CD4-positive, alpha-beta T cell treated with Interleukin-17A for 1 hour (primary cell): ENCODE data around the gene LAMC3.

Experiments used
- DNase-seq: peaks from one replicate; pipeline ENCODE4 v3.0.0-alpha.2; 2020

The LAMC3 gene

DNA sequence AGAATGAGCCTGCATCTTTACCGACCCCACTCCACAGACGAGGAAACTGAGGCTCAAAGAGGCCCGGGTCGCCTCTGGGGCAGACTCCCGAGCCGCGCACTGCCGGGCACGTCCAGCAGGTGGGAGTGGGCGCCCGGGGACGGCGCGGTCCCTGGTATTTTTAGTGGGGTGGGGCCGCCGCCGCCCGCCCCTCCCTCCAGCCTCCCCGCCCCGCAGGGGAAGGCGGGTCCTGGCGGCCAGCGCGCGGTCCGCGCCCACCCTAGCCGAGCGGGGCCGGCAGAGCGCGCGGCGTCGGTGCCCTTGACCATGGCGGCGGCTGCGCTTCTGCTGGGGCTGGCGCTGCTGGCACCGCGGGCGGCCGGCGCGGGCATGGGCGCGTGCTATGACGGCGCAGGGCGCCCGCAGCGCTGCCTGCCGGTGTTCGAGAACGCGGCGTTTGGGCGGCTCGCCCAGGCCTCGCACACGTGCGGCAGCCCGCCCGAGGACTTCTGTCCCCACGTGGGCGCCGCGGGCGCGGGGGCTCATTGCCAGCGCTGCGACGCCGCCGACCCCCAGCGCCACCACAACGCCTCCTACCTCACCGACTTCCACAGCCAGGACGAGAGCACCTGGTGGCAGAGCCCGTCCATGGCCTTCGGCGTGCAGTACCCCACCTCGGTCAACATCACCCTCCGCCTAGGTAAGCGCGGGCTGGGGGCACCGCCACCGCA, at the start of gene LAMC3:
Gene LAMC3, plus strand, starts transcription at position 266 of the 710 bp plus-strand sequence. Its CDS starts 41 bp downstream, at position 307.
- DNase-seq, result no peak

- no peak for DNase-seq
Observed at GRCh38 chr9:130959809-130960334, 49.1 kb upstream of the LAMC3 start.

DNA sequence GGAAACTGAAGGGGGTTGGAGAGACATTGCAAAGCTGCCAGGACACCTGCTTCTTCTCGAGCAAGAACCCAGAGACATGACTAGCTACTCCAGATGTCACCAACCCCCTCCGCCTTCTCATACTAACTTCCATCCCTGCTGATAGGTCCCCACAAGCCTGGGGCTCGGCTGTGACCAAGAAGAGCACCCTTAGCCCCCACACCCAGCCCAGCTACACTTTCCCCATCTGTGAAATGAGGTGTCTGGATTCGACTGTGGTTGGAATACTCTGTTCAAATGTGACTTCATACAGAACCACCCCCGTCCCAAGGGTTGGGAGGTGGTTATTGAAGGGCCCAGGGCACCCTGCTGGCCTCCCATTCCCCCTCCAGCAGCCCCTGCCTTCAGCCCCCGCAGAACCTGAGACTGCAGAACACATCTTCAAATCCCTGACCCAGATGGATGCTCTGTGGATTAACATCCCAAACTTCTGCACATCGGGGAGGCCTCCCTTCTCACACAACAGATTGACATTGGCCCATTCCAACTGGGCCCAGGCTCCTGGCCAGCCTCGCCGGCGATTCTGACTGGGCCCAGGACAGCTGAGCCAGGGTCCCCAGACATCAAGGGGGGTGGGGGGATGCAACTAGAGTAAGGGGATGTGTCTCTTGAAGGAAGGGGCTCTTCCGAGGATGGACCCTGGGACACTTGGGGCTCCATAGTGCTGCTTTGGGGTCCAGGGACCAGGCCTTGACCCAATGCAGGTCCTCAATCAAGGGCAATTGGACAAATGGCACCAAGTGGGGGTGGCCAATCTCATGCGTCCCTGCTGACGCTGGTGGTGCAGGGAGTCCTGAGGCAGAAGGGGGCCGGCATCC, 48.2 kb upstream of the LAMC3 start:
- no peak for DNase-seq

DNA sequence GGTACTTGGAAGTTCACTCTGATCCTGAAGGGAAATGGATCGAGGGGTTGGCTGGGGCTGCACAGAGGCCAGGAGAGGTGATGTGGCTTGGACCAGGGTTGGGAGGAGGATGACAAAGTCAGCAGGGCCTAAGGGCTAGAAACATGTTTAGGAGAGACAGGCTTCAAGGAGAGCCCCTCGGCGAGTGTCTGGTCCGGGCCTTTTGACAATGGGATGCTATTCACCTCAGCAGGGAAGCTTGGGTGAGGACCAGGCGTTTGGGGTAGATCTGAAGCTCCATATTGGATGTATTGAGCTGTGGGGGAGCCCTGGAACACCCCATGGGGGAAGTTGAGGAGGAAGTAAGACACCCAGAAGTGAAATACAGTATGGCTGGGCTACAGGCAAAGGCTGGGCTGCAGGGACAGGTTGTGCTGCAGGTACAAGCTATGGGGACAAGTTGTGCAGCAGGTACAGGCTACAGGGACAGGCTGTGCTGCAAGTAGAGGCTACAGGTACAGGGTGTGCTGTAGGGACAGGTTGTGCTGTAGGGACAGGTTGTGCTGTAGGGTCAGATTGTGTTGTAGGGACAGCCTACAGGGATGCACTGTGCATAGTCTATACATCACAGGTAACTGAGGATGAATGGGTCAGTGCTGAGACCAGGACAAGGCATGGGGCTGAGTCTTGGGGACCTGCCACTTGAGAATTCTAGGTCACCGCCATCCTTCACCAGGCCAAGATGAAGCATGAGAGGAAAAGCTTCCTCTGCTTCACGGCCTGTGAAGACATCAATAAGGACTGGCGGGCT, 47.3 kb upstream of the LAMC3 start:
- no peak for DNase-seq

- no peak for DNase-seq
Observed at GRCh38 chr9:130962418-130963316, 46.3 kb upstream of the LAMC3 start.

GRCh38 chr9:130963337-130963908, 45.6 kb upstream of the LAMC3 start:
- DNase-seq, result no peak

DNA sequence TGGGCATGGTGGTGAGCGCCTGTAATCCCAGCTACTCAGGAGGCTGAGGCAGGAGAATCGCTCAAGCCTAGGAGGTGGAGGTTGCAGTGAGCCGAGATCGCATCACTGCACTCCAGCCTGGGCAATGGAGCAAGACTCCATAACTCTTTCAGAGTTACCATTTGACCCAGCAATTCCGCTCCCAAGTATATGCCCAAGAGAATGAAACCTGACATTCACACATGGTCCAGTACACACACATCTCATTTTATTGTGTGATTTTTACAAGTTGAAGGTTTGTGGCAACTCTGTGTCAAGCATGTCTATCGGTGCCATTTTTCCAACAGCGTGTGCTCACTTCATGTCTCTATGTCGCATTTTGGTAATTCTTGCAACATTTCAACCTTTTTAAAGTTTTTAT, 45.1 kb upstream of the LAMC3 start:
- no peak for DNase-seq

GRCh38 chr9:130965680-130966079, 43.3 kb upstream of the LAMC3 start:
- DNase-seq, result no peak

GRCh38 chr9:130970052-130970451, 38.9 kb upstream of the LAMC3 start:
- DNase-seq, result no peak

DNA sequence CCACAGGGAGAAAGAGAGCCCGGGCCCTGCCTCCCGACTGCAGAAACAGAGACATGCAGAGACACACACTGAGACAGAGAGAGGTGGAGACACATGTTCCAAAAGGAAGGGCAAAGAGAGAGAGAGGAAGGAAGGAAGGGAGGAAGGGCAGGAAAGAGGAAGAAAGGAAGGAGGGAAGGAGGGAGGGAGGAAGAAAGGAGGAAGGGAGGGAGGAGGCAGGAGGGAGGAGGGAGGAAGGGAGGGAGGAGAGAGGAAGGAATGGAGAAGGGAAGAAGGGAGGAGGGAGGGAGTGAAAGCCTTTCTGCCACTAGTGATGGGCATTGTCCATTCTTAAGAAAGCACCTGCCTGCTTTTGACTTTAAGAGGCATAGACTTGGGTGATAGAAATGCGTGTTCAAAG, 38.1 kb upstream of the LAMC3 start:
- no peak for DNase-seq

DNA sequence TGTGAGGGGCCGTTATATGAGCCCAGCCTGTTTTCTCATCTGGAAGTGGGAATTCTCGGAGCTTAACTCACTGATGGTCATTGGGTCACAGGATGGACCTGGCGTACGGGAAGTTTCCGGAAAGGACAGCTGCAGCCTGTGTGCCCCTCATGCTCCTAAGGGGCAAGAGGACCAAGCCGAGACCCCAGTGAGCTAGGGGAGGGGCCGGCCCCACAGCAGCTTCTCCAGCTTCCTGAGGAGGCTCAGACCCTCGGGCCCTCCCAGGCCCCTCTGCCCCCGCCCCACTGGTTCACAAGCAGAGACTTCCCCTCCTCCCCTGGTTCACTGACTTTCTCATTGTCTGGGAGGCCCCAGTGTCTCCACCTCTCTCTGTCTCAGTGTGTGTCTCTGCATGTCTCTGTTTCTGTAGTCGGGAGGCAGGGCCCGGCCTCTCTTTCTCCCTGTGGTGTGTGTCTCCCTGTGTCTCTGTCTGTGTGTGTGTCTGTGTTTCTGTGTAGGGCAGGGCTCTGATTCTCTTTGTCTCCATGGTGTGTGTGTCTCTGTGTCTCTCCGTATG, 37.6 kb upstream of the LAMC3 start:
- DNase-seq, result no peak

- no peak for DNase-seq
Observed at GRCh38 chr9:130972277-130972956, 36.6 kb upstream of the LAMC3 start.

DNA sequence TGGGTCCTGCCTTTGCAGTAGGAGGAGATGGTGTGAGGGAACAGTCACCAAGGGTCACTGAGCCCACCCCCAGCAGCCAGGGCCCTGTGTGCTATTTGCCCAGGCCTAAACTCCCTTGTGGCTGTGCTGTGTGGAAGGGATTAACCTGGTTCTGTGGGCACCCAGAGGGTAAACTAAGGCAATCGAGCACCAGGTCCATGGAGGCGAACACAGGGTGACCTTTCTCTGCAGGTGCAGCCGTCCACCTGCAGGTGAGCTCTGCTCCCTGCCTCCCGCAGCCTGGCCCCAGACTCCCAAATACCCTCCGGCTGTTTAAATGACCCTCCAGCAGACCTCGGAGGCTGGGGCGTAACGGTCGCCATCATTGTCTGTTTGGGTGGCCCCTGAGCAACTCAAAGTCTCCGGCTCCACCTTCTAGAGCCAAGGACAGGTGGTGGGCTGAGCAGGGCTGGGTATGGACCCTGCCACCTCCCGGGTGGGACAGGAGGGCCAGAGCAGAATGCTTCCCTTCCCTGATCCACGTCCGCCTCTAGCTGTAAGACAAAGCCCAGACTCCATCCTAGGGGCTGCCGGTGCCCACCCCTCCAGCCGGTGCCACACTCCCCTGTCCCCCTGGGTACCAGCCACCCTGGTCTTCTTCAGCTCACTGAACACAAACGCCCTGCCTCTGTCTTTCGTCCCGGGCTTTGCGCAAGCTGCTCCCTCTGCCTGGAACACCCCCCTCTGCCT, 35.9 kb upstream of the LAMC3 start:
- no peak for DNase-seq

DNA sequence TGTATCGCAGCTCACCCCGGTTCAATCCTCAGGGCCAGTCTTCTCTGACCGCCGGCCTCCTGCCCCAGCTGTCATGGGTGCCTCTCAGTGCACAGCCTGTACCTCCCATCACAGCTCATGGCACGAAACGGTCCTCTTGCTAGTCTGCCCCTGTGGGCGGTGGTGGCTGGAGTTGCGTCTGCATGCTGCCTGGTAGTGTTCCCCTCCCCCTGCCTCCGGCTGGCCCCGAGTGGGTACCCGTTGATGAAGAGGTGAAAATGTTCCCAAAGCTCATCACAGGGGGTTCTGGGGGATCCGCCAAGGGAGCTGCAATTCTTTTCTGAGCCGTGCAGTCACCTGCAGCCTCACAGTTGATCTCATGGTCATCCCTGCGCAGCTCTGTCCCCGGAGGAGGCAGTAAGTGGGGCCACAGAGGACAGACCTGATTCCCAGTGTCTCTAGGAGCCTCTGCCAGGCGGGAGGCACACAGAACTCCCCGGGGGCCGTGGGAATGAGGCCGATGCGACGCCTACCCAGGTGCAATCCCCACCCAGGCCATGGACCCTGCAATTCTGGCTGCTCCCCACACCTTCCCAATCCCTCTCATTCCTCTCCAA, 35.2 kb upstream of the LAMC3 start:
- no peak for DNase-seq

DNA sequence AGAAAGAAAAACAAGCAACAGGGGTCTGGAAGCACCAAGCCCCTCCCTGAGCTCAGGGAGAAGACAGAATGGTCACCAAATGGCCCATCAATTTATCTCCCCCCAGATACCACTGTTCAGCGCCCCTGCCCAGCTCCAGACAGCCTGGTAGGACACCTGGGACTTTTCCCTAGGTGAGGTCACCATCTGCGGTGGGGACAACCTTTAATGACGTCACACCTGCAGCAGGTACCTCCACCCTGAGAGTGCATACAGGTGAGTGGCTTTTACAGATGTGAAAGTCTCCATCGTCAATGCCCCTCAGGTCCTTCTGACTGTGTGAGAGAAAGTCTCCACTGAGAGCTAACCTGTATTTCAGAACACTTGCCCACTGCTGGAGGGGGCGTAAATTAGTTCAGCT, 34.3 kb upstream of the LAMC3 start:
- no peak for DNase-seq

DNA sequence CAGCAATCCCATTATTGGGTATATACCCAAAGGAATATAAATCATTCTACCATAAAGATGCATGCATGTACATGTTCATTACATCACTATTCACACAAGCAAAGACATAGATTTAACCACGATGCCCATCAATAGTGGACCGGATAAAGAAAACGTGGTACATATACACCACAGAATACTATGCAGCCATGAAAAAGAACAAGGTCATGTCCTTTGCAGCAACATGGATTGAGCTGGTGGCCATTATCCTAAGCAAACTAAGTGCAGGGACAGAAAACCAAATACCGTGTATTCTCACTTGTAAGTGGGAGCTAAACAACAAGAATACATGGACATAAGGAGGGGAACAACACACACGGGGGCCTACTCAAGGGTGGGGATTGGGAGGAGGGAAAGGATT, 33.8 kb upstream of the LAMC3 start:
- no peak for DNase-seq

DNA sequence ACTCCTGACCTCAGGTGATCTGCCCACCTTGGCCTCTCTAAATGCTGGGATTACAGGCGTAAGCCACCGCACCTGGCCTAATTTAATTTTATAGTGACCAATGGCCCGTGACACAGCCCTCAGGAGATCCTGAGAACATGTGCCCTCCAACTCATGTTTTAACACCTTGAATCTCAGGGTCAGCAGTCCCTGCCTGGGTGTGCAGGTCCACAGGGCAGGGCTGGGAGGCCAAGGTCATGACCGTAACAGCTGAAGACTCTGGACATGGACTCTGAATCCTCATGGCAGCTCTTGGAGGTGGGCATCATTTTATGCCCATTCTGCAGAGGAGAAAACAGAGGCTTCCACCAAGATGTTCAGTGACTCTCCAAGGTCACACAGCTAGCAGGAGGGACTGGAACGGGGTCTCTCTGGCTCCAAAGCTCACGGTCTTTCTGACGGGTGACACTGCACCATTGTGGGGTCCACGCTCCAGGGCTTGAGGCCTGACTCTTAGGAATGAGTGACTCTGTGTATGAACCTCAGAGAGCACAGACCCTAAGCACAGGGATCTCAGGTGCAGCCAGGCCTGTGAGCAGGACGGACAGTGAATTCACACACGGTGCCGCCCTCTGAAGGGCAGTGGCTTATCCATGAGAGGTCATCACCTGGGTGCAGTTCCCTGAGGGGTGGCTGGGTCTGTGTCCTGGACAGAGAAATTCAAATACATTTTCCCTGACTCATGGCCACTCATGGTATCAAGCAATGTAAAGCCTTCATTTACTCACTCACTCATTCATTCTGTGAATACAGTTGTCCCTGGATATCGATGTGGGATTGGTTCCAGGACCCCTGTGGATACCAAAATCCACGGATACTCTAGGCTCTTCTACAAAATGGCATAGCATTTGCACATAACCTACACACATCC, 32.8 kb upstream of the LAMC3 start:
- DNase-seq, result no peak

DNA sequence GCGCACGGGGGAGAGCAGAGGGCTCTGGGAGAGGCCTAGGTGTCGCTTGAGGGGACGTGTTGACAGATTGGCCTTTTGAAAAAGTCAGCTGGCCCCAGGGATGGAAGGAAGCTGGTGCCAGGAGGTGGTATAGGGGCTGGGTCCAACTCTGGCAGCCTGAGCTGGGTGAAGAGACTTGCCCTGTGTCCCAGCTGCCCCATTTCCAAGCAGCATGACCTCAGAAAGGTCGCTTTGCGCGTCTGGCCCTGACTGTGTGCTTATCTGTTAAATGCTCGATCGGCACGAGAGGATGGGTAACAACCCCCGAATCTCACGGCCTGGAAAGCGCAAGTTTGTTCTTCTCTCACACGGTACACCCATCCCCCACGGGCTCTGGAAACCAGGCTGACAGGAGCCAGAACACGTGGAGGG, 31.2 kb upstream of the LAMC3 start:
- no peak for DNase-seq
